GM06990 (cell line): ENCODE data around the gene SCAANT1.

Experiments used
- DNase-seq: peaks from one replicate; pipeline ENCODE4 v3.0.0-alpha.2; 2011; ENCODE audit not compliant: insufficient read length; ENCODE audit errors: extremely low read depth
- H3K27me3 ChIP-seq: replicated peaks from 2 replicates; pipeline ENCODE4 v1.6.0; 2011; ENCODE audit warnings: low read length; ENCODE audit not compliant: control insufficient read depth, insufficient read depth
- H3K36me3 ChIP-seq: 2 replicates; pipeline ENCODE4 v1.5.1; 2011; ENCODE audit warnings: low read length; ENCODE audit not compliant: control insufficient read depth, insufficient read depth
- H3K4me3 ChIP-seq: replicated peaks from 2 replicates; pipeline ENCODE4 v1.5.1; 2011; ENCODE audit warnings: low read depth, mild to moderate bottlenecking, control low read depth, low read length
- CTCF ChIP-seq: IDR thresholded peaks from 2 replicates; pipeline ENCODE4 v1.5.1; 2011; ENCODE audit warnings: low read length, control low read depth, mild to moderate bottlenecking, inconsistent platforms; ENCODE audit not compliant: insufficient read depth, poor library complexity, severe bottlenecking

The SCAANT1 gene

DNA sequence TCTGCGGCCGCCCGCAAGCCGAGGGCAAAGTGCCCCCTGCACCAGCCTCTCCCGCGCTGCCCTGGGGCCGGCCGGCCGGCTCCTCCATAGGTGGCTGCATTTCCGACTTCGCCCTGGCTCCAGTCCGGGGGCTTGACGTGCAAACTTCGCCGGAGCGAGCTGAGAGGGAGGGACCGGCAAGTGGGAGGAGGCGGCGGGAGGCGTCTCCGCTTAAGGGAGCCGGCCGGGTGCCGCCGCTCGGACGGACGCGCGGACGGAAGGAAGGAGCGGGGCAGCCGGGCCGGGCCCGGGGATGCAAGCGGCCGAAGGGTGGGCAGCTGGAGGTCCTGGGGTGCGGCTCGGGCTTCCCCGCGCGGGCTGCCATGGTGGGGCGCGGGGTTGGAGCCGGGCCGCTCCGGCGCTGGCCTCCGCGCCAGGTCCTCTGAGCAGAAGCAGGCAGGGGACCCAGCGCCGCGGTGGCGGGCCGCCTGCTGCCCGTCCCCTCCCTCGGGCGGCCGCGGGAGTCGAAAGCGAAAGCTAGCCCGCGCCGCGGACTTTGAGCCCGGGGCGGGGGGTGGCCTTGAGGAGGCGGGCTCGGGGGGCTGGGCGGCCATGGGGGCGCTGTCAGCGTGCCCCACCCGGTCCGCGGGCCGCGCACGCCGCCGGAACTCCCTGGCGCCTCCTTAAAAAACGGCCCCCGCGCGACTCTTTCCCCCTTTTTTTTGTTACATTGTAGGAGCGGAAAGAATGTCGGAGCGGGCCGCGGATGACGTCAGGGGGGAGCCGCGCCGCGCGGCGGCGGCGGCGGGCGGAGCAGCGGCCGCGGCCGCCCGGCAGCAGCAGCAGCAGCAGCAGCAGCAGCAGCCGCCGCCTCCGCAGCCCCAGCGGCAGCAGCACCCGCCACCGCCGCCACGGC, at the start of gene SCAANT1:
Gene SCAANT1 (minus strand): TSS at position 511 of the 895 bp plus-strand sequence.
- peak; percentile 87 for DNase-seq
- H3K27me3 ChIP-seq = no peaks in the 10 kb centered on the region
- no peak for TF ChIP-seq CTCF
- H3K4me3 ChIP-seq = peak within 1 kb of the TSS; percentile 75
- H3K36me3 ChIP-seq = no peaks in the 10 kb centered on the region; the same call in none of the 2 replicates

GRCh38 chr3:63961891-63962290, 49.7 kb upstream of the SCAANT1 start:
- Histone ChIP-seq H3K27me3 (no peaks in the 10 kb centered on the region), H3K4me3 (no peak overlapping the region), H3K36me3 (no peaks in the 10 kb centered on the region)
- peak; percentile 60 for TF ChIP-seq CTCF
- DNase-seq = peak; percentile 23

DNA sequence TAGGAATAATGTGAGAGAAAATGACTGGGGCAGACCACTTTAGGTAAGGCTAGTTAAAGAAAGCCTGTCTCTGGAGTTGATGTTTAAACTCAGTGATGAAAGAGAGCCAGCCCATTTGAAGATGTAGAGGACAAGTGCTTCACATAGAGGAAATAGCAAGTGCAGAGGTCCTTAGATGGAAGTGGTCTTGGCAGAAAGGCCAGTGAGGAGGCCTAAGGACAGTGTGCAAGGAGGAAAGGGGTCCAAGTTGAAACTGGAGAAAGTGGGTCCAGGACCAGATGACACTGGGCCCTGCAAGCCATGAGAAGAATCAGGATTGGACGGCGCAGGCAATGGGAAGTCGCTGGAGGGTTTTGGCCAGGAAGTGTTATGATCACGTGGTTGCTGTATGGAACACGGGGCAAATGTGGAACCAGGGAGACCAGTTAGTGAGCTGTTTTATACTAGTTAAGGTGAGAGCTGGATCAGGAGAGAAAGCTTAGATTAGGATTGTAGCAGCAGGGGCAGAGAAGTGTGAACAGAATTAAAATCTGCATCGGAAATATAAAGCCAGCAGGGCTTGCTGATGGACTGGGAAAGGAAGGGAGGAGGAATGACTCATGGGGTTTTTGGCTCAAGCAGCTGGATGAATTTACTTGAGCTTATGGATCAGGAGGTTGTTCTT, 48.0 kb upstream of the SCAANT1 start:
- no peak for TF ChIP-seq CTCF
- Histone ChIP-seq H3K27me3 (no peaks in the 10 kb centered on the region), H3K4me3 (no peak overlapping the region), H3K36me3 (no peaks in the 10 kb centered on the region)
- no peak for DNase-seq

GRCh38 chr3:63959146-63959545, 47.0 kb upstream of the SCAANT1 start:
- TF ChIP-seq CTCF = no peak
- DNase-seq = no peak
- Histone ChIP-seq H3K4me3 (no peak overlapping the region), H3K36me3 (peaks cover under 1% of the 10 kb centered on the region; the same call in 1 of the 2 replicates), H3K27me3 (no peaks in the 10 kb centered on the region)

GRCh38 chr3:63955830-63956545, 43.8 kb upstream of the SCAANT1 start:
- H3K36me3 ChIP-seq = peaks cover 1% of the 10 kb centered on the region
- TF ChIP-seq CTCF = no peak
- no peak for DNase-seq
- no peak overlapping the region for H3K4me3 ChIP-seq
- no peaks in the 10 kb centered on the region for H3K27me3 ChIP-seq
